GM21423 (cell line): ENCODE measurements around the gene FILIP1.

Source experiments
- ATAC-seq: cut with Tn5 transposase; IDR thresholded peaks from one replicate; pipeline ENCODE4 v1.9.1; 2021; ENCODE audit warnings: mild to moderate bottlenecking, moderate library complexity; ENCODE audit not compliant: unreplicated experiment

FILIP1 gene

DNA sequence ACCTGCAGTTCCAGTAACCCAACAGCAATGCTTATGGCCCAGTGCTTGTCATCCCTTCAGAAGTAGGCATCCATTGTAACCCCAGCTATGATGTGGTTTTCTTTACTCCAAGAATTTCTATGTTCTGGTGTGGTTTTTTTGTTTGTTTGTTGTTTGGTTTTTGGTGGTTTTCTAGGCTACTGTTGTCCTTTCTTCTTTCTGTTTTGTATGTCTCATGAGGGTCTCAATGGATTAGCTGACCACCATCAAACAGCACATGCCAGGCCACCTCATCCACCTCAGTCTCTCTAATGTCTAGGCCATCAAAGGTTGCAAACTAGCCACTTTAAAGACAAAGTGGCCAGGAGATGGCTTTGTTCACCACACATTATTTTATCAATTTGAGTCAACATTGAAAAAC, 149.6 kb downstream of the FILIP1 start:
- no peak for ATAC-seq

DNA sequence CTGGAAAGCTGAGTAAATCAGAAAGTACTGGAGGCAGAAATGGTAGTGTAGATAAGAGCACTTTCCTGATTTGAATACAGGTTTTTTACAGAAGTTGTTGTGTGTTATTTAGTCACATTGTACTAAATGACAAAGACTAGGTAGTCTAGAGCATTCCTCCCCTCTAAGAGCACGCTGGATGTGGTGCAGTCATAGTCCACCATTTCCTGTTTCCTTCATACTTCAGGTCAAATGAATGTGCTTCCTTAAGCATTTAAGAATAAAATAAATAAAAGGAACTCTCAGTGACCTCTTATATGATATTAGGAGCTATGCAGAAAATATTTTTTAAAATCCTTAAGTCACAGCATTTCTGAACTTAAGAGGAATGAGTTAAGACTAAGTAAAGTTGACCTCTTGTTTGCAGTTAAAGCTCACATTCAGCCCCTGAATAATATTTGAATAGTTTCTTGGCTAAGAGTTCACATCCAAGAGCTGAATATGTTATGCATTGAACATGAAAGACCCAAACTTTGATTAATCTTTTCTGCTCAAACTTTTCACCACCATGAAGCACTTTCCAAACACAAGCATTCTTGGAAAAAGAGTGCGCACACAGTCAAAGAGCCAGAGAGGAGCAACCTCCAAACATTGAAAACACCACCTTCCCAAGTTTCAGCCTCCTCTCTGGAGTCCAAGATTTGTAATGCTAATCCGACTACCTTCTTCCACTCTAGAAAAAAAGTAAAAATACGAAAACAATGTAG, 155.6 kb downstream of the FILIP1 start:
- ATAC-seq: no peak

DNA sequence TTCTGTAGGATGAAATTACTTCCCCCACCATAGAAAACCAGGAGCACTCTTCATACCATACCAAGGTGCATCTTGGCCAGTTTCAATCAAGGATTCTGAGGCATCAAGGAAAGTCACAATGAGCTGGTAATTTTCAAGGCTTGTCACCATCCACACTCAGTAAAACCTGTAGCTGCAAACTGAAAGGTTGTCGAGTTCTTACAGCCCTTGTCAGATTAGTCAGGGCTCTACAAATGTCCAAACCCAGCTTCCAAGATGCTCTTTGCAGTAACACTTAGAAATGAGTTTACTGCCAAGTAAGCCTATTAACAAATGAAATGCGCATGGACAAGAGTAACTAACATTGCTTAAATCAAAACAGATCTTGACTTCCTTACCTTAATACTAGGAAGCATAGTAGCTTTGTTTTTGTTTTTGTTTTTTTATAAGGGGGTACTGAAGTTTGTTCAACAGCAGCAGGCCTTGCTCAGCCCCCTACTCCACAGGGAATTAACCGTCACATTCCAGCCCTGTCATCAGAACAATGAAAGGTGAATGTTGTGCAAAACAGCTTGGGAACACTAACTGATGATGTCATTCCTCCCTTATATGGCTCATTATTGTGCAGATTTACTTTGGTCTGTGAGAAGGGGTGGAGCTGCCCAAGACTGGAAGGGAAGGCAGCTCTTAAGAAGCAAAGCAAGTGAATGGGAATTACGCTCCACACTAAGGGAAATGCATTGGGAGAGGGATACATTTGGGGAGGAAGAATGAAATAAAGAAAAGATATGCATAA, 159.1 kb downstream of the FILIP1 start:
- ATAC-seq: no peak

DNA sequence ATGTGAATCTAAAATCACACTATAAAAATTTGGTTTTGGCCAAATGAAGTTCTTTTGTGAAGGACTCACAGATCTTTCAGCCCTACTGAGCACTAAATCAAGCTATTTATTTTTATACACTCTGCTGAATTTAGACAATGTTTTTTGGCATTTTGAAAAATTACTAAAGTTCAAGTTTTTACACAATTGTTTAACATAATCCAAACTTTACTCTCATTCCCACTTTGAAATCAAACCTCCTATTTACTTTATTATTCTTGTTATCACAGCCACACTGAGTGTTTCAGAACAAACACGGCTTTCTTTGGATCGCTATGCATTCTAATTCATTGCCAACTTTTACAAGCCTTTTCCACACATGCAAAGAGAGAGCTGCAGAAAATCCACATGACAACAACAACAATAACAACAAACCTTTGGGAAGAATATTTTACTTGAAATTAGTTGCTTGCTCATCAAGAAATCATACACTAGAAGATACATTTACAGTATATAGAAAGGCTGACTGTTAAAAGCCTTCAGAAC, 159.9 kb downstream of the FILIP1 start:
- no peak for ATAC-seq

DNA sequence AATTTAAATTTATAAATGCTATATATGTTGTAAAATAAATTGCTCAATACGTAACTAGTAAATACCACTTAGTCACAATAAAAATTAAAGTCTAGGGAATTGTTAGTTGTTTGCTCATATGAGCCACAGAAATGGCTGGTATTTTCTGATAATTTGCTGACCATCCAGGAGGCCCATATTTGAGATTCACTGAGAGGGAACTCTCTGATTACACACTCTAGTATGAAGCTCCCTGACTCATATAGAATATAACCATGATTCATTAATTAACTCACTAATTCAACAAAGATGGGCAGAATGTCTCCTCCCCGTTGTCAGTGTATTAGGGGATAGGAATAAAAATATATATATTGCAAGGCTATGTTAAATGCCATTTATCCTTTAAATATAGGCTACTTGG, 162.4 kb downstream of the FILIP1 start:
- ATAC-seq: no peak

DNA sequence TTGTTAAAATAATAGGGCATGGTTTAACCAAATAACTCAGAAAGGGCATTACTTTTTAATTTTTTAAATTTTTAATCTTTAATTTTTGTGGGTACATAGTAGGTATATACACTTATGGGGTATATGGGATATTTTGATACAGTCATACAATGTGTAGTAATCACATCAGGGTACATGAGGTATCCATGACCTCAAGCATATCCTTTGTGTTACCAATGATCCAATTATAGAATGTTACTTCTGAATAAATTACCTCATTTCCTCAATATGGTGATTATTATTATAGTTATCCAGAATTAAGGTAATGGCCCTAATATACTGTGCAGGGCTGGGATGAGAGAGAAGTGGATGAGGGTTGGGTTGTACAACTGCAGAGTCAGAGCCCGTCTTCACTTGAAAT, 163.9 kb downstream of the FILIP1 start:
- no peak for ATAC-seq

DNA sequence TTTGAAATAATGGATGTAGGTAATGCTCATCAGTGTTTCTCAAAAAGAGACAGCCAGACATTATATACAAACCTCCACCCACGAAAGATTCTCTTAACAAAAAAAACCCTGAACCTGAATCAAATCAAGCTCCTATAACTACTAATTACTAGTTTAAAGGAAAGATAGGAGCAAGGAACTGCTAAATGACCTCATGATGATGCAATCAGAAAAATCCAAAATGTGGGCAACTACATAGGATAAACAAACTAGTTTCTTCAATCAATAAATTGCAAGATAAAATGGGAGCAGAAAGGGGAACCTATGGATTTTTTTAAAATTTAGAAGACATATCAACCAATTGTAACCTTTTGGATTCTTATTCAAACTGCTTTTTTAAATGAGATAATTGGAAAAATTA, 165.8 kb downstream of the FILIP1 start:
- ATAC-seq: no peak

DNA sequence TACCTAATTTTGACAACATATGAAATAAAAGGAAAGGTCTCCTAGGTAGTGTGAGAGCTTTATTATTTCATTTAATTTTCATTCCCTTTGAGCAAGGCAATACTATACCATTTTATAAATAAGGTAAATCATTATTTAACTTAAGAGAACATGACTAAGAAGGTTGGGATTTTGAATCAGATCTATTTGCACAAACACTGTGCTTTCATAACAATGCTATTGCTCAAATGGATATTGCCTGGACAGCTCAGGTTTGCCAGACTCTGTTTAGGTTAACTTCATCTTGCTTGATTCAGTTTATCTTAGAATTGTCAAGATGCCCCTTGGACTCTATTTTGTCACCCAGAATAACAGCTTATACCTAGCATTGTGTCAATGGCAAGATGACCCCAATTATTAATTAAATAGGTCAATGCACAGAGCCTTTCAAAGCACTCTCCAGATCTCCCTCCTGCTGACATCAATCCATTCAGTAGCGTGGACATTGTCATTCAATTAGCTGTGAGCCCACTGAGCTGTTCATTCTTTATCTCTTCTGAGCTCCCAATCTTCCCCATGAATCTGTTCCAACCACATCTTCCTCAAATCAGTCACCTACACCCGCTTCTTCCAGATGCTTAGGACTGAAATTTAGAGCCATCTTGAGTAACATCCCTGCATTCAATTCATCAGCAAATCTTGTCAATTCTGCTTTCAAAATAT, 166.9 kb downstream of the FILIP1 start:
- ATAC-seq: no peak

DNA sequence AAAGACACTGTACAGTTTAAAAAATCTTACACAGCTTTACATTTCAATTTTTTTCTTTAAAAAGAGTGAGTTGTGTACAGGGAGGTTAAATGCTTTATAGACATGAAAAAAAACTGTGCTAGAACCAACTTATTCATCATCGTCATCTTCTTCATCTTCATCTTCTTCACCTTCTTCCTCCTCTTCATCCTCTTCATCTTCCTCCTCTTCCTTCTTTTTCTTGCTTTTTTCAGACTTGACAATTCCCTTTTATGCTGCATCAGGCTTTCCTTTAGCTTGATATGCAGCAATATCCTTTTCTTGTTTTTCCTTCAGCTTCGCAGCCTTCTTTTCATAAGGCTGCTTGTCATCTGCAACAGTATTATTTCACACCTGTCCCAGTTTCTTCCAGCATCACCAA, 174.7 kb downstream of the FILIP1 start:
- ATAC-seq: no peak

DNA sequence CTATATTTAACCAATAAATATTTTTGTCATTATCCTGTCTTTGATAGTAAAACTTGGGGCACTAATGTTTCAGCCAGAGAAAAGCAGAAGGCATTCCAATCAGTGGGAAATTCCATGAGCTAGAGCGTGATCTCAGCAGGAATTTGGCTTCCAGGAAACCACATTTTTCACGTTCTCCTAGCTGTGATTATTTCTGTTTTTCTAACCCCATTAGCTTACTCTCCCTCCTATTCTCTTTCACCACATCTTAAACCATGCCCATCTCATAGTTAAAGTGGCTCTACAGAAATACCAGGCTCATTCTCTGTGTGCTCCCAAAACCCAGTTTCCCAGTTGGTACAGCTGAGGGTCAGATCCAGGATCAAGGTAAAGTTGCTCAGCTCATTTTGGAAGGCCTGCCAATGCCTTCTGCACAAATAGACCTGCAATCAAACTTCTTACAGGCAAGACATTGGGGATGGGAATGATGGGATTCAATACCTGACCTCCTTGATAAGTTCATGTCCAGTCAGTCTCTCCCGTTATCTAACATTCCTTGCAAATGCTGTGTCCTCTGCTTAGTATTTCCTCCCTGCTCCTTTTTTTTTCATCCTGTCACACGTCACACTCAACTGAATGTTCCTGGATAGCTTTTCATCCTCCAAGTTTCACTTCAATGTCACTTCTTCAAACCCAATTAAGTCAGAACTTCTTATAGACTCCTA, 175.9 kb downstream of the FILIP1 start:
- no peak for ATAC-seq

DNA sequence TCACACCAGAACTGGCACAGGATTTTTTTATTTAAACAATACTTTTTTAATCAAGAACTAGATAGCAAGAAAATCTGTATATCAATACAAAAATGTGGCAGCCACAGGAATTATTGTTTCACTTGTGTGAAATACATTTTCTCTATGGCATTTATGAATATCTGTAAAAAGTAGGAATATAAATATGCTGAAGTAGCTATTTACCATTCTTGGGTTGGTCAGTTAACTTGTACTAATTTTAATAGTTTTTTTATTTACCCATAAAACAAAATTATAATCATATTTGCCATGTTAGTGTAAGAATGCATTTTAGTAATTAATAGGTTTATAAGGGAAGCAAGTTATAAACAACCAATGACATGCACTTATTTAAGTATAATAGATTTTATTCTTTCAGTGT, 177.6 kb downstream of the FILIP1 start:
- no peak for ATAC-seq

DNA sequence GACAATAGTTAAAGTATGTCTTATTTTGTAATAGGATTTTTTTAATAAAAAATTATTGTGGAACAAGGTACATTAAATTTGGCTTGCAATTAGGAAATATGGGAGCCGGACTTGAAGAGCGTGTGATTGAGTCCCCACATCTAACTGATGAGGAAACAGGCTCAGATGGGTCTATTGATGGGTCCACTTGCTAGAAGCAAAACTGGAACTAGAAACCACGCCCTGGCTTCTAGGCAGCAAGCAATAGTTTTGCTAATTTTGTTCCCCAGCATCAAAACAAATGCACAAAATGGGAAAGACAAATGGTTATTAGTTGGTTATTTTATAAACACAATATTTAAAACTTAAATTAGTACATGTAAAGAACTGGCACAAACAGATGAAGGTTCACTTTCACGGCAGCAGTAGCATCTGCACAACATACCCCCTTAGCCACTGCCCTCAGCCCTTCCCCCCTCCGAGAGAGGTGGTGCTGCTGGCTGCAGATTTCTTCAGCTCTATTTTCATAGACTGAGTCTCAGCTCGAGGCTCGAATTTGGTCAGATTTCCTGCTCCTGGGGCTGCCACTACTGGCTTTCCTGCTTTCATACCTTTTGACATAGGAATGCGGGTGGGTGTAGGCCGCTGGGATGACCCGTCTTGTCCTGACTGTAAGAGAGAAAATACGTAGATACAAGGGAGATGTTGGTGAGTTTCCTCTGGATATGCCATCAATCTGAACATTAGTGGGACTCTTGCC, 185.2 kb downstream of the FILIP1 start:
- ATAC-seq: no peak

DNA sequence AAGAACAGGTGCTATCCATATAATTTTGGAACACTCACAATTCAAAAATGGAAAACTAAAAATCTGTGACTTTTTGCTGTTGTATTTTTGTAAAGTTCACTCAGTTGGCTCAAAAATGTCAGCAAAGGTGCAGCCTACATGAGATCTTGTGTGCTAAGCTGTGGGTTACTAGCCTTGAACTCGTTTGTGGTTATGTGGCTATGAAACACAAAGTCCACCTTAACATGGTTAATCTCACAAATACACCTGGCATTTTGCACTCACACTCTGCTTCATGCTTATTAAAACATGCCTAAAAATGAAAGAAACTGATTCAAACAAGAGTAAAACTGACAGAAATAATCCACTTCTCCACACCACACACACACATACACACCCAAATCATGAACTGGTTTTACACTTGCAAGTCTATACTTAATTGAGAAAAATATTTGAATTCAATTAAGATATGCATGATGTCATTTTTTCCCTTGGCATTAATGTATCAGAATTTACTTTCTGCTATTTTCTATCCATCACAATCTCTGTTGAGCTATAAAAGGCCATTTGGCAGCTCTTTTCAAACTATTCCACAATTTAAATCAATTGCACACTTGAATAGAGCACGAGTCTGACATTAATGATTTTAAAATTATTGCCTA, 186.1 kb downstream of the FILIP1 start:
- ATAC-seq: no peak

DNA sequence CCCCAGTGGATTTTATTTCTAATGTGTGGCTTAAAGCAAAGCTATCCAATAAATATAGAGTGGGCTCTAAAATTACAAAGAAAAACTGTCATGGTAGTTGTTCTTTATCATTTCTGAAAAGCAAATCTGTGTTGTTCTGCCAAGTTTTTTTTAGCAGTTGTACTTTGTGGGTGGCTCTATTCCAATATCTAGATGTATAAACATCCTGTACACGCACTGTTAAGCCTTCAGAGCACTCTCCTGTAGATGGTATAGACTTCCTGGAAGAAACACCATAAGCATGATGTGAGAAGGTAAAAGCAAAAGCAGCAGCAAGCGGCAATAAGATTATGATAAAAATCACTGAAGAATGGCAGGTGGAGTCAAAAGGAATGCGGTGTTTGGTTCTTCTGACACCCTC, 187.5 kb downstream of the FILIP1 start:
- ATAC-seq: no peak

DNA sequence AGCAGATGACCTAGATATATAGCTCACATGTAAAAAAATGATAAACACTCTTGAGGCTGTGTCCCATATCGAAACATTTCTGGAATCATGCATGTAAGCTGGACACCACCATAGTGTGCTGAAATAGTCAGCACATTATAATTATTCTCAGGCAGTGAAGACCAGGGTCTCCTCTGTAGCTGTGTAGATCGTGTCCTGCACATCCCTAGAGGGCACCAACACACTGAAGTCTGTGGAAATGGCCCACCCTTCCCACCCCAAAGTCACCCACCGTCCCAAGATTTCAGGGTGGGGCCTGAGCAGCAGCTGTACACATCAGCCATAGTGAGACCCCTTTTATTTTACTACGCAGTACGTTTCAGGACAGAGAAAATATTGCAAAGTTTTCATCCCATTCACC, 188.0 kb downstream of the FILIP1 start:
- no peak for ATAC-seq

DNA sequence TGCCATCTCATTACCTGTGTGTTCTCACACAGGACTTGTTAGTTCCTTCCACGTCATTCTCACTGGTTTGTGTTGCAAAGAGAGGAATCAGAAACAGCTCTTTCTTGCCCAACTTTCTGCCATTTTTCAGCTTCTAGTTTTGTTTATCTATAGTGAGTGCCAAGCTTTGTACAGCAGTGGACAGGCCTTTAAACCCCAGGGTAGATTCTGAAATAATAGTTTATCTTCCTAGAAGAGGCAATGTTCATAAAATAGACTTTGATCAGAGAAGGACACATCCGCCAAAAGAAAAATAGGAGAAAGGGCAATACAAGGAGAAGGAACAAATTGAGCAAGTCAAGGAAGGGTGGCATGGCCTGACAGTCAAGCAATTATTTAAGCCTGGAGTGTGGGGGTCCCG, 191.3 kb downstream of the FILIP1 start:
- ATAC-seq: no peak

DNA sequence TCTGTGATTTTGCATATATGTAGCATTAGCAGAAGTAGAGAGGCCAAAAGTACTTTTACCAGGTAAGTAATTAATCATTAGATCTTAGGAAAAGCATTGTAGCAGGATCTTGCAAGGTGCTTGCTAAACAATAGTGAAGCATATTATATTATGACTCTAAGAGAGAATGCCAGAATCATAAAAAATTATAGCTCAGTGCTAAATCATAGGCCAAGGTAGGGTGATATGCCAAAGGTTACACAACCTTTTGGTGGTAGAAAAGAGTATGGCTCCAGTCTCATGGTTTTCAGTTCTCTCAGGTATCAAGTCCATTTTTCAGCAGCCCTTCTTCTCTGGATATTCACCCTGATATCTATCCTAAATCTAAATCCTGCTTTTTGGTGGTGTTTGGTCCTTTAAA, 192.1 kb downstream of the FILIP1 start:
- ATAC-seq: no peak

DNA sequence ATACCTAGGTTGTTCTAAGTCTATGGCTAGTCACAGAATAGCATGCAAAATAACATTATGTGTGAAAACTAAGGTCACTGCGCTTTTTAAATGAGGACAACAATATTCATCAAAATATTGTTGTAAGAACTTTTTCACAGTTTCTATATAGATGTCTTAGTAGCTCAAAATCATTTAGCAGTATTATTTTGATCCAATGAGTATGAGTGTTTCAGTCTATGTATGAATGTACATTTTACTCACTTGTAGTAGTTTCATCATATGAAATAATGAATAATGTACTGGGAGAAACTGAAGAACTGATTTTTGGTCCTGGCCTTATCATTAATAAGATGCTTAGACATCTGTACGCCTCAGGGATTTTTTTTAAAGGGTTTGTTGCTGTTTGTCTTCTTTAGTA, 192.5 kb downstream of the FILIP1 start:
- no peak for ATAC-seq

DNA sequence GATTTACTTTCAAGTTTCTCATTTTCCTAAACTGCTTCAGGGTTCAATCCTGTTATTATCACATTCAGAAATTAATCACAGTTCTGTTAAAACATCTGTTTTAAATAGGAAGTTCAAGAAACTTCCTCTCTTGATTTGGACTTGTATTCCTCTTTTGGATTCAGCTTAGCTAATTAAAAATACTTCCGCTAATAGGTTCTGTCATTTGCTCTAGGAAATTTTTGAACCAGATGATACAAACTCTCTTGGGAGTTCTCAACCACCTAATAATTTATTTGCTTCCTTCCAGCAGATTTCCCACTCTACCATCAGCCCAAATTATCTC, 193.1 kb downstream of the FILIP1 start:
- no peak for ATAC-seq
